Putamen (tissue), 1 donor: ENCODE results near the gene LIPC.
"Not testable (repeated sequence)": the region's sequence is repeated elsewhere in the genome, so short reads cannot be mapped to it uniquely, and the experiment has no call there.

Experiments used
- DNase-seq: peaks from one replicate; pipeline ENCODE4 v3.0.0-alpha.2; 2016; ENCODE audit warnings: low spot score

Gene LIPC

DNA sequence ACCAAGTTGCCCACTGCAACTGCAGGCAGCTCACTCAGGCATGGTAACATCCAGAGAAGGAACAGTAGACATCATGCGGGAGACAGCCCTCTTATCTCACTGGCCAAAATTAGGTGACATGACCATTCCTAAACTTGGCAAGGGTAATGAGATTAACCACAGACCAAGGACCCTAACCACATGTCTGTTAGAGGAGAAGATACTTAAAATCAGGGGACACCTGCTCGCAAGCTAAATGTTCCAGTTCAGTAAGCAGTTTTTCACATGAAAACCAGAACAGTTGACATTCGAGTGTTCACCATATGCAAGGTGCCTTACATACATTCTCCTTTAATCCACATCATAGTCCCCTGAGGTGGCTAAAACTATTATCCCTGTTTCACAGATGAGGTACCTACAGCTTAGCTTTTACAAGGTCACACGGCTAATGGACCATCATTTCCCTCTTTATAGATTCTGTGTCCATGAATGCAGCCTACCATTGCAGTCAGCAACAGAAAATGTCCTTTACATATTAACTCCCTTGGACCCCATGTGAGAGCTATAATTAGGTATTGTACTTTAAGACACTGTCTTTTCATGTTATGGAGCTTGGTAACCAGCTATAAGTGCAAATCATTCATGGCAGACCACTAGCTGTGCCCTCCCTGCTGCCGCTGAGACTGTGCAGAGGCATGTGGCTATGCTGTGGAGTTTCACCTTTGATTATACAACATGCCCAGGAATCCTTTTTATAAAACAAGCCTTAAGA is 154.1 kb downstream of the LIPC start:
- no peak for DNase-seq

DNA sequence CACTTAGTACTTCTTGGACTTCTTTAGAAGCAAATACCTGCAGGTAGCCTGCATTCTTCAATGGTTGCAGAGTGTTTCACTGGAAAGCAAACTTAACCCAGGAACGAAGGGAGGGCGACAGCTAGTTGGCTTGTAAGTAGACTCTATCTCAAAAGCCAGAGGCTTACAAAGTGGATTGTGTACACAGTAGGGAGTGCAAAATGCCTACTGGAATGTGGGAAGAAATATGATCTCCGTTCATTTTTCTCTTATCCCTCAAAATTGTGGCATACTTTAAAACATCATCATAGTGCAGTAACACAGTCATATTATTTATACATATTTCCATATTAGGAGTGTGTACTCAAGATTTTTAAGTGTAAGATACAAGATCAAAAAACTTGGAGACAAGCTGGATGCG is 155.7 kb downstream of the LIPC start:
- DNase-seq = no peak

DNA sequence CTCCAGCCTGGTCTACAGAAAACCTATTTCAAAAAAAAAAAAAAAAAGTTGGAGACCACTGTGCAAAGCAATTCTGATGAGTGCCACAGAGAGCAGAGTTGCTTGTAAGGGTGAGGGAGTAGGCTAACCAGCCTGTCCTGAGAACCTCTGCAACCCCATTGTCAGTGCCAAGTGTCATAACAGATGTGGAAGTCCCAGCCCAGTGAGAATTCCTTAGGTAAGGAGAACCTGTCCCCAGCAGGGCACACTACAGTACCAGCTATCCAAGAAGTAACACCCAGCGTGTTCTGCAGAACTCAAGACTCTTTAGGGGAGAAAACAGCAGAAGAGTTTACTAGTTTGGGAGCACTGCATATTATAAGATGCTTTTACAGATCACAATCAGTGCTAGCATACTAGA is 156.3 kb downstream of the LIPC start:
- no peak for DNase-seq

DNA sequence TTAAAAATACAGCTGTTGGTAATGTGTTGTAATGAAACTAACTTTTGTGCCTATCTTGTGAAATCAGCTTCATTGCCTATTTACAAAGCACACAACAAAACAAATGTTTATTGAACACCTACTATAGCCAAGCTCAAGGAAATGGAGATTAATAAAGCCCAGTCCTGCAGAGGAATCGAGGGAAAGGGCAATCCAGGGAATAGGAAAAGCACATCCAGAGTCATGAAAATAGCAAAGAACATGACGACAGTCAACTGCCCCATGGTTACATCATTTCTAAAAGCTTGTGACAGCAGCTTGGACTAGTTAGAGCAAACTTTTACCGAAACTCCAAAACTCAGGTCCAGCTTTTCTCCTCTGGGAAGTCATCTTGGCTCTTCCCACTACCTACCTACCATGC is 157.3 kb downstream of the LIPC start:
- no peak for DNase-seq

DNA sequence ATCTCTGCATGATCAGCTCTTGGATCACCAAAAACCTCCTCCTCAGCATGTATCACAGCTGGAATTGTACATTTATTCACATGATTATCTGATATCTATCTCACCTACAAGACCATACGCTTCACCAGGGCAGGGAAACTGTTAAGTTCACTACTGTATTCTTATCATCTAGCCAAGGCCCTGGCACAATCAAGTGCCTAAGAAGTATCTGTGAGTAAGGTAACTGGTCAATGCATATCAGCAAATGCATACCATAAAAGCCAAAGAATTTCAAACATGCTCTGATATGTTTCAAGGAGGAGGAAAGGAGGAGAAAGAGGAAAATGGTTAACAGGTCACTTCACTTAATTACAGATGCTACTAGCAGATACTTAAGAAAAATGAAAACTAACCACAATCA is 158.4 kb downstream of the LIPC start:
- no peak for DNase-seq

DNA sequence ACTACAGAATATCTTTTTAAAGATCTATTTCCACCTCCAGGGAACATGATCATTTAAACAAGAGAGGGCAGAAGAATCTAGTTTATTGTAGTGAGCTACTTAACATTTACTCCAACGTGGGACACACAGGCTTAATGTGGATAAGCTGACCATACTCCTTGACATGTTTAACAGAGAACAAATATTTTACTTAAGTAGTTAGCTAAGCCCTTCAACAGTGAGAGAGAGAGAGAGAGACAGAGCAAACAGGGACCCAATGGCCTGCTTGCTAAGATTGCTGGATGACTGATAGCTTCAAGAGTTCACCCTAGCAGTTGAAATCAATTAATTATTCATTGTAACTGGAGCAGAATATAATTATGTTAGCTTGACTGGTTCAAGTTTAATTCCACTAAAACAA is 159.1 kb downstream of the LIPC start:
- DNase-seq = no peak

DNA sequence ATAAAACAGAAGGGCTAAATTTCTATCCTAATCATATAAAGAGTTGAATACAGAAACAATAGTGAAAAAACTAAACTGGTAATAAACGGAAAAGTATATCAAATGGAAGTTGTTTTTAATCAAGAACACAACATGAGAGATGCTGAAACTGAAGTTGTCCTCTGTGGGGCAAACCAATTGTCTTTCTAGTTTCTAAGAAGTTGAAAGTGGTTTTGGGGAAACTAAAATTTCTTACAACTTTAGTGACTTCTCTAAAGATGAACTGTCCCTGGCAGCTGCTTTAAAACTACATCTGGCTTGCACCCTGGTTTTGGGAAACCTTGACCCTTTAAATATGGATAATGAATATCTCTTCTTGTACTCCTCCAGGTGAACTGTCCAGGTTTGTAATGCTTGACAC is 162.1 kb downstream of the LIPC start:
- DNase-seq = no peak

DNA sequence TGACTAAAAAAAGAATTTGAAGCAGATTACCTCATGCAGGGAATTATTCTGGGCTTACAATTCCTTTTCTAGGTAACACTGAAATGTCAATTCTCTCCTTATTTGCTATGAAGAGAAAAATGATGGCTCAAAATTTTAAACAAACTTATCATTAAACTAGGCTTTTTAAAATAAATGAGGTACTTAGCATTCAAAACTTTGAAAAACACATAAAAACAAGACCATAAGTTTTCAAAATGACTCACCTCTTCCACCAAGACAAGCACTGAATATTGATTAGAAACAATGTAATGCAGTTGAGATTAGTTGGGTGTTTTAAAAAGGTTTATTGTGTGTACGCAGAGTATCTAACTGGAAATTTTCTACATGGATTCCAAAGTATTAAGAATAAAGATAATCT is 163.1 kb downstream of the LIPC start:
- DNase-seq = no peak

DNA sequence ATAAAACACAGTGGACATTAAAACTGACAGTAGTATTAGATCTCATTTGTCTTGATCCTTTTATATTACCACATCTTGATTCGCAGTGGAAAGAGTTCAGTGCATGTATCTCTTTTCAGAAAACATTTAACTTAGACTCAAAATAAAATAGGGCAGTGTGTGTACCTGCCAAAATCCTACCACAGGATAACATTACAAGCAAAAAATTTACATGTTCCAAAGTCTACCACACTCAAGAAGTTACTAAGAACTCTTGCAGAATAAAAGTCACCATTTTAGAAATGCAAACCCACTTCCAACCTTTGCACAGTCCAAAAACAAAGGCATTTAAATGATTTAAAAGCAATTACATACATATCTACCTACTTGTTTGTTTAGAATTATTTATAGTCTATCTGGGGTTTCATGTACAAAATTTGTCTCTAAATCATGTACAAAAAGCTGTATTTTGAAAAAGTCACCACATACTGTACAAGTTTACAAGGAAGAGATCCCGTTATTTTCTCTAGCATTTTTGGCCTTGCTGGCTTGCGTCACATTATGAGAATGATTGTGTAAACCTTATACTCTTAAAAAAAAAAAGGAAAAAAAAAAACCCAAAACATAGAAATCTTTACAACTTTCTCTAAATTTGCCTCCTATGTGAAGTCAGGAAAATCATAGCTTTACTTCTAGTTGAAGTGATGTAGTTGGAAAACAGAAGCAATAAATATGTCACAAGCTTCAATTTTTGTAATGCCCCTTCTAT is 163.9 kb downstream of the LIPC start:
- no peak for DNase-seq

DNA sequence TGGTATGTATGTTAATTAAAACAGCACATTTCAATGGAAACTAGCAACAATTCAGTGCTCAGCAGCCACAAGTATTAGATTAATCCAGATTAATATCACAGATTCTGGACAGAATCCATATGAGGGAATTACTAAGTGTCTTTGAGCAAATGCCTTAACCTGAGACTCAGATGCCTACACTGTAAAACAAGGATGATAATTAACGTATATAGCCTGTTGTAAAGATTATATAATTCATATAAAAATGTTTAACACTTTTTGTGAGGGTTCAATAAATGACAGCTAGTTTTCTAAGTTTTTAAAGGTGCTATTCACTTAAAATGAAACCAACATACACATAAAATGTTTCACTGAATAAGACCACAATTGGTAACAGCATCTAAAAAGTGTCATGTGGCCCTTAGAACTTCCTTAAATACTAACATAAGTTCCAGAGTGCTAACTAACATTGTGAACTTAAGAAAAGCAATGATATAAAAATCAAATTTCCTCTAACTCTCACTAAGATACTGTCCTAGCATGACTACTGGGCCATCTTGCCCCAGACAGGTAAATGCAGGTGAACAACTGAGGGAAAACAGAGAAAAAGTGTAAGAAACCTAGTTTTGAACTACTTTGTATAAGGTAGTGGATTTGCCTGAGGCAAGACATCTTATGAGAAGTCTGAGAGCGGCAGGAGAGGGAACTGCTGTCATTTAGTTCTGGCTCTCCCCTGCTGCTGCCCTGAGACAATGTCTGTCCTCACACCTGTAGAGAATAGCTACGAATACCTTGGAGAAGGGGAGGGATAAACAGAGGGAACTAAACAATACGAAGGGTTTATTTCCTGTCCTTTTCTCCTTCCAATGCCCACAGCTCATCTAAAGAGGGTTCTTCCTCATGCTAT is 166.4 kb downstream of the LIPC start:
- DNase-seq = no peak

DNA sequence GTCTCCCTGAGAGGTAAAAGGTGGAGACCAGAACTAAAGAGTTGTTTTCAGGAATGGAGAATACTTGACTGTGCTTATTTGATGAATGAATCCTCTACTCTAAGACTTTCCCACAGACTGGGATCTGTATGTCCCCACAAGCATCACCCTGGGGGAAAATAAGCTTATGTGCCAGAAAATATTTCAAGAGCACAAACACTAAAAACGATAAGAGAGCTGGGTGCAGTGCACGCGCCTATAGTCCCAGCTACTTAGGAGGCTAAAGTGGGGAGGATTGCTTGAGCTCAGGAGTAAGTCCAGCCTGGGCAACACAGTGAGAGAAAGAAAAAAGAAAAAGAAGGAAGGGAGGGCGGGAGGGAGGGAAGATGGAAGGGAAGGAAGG is 167.0 kb downstream of the LIPC start:
- DNase-seq = no peak

DNA sequence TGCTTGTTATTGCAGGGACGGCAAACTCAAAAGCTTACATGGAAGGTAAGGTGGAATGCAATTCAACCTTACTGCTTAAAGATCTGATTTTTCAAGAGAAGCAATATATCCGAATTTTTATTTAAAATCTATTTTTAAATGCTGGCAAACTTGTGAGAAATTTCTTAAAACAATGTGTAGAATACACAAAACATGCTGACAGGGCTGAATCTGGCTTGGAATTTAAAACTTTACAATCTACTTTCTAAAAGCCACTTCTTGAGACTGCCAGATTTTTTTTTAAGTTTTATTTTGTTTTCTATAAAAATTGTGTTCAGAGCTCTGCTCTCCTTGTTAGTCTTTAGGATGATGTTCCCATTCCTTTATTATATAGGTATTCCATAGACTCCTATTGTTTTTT is 171.0 kb downstream of the LIPC start:
- DNase-seq = no peak

DNA sequence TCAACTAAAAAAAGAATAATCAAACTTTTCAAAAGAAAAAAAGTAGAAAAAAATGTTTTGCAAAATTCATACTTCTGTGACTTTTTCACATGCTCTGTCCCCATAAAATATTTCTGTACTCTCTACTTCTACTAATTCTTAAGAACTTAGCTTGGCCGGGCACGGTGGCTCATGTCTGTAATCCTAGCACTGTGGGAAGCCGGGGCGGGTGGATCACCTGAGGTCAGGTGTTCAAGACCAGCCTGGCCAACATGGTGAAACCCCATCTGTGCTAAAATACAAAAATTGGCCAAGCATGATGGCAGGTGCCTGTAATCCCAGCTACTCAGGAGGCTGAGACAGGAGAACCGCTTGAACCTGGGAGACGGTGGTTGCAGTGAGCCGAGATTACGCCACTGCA is 172.1 kb downstream of the LIPC start:
- not testable (repeated sequence) for DNase-seq

DNA sequence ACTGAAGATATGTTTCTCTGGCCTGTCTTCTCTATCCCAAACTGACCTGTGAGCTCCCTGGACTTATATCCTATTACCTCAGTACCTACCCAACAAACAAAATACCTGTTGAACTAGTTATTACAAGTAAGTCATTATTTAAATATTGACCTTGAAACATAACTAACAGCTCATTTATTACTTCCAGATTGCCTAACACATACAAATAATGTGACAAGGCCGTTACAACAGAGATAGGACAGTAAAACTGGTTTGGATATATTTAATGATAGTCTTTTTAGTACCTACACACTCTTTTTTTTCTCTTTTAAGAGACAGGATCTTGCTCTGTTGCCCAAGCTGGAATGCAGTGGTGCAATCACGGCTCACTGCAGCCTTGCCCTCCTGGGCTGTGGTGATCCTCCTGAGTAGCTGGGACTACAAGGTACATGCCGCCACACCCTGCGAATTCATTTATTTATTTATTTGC is 172.7 kb downstream of the LIPC start:
- DNase-seq = no peak

DNA sequence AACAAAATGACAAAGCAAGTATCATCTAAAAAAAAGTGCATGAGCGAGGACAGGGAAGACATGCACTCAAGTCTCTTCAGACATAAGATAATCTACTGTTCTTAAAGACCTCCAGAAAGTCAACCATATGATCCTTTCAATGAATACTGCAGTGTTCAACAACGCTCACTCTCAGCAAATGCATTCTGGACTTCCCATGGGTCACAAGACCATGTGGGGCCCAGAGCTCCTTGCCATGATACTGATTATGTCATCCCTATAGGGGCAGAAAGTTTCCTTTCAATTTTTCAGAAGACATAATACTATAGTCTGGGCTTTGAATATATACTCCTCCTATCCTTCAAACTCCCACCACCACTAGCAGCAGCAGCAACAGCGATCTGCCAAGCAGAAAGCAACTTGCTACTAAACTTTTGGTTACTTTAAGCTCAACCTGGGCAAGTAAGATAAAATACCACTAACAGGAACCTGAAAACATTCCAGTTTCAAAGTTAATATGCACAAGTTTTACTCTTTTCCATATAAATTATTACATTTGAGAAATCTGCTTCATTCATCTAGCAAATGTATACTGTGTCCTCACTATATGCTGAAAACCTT is 174.2 kb downstream of the LIPC start:
- no peak for DNase-seq

DNA sequence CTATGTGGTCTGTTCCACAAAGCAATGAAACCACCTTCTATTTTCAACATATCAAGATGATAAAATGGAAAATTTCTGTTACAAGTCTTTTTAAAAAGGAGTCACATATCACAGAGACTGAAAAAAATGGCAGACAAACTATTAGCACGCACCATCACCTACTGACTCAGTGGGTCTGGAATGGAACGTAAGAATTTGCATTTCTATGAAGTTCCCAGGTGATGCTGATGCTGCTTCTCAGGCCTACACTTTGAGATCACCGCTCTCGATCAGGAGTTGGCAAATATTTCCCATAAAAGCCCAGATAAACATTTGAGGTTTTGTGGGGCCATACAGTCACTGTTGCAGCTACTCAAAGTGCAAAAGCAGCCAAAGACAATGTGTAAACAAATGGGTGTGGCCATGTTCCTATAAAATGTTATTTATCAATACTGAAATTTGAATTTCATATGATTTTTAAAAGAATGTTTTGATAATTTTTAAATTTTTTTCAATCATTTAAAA is 174.8 kb downstream of the LIPC start:
- DNase-seq = no peak

DNA sequence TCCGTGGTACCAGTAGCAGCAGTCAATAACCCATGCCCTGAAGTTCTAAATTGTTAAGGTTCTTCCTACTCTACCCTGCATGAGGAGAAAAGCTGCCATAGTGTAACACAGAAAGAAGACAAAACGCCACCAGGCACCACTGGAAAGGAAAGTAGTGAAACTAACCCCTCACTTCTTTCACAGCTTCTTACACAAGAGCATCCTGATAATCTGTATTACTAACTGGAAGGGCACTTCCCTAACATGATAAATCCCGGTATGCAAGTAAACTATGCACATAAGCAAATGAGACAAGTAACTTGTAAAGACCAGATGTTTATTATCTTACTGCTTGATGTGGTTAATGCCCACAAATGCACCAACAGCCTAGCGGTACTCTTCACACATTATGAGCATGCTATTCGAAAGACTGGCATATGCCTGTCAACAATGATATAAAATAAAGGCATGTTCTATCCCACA is 176.4 kb downstream of the LIPC start:
- DNase-seq = no peak

DNA sequence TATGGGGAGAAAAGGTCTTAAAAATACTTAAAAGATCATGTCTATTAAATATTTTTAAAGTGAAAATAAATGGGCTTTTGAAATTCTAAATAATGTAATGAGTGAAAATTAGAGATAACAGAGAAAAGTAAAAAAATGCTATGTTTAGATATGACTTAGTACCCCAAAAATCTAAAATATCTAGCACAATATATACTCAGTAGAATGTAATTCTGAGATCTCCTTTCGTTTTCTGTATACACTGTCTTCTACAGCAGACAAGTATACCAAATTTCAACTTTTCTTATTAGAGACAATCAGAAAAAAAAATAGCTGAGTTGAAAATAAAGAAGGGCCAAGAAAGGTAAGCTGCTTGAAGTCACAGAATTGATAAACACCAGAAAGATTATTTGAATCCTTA is 176.9 kb downstream of the LIPC start:
- DNase-seq = no peak

DNA sequence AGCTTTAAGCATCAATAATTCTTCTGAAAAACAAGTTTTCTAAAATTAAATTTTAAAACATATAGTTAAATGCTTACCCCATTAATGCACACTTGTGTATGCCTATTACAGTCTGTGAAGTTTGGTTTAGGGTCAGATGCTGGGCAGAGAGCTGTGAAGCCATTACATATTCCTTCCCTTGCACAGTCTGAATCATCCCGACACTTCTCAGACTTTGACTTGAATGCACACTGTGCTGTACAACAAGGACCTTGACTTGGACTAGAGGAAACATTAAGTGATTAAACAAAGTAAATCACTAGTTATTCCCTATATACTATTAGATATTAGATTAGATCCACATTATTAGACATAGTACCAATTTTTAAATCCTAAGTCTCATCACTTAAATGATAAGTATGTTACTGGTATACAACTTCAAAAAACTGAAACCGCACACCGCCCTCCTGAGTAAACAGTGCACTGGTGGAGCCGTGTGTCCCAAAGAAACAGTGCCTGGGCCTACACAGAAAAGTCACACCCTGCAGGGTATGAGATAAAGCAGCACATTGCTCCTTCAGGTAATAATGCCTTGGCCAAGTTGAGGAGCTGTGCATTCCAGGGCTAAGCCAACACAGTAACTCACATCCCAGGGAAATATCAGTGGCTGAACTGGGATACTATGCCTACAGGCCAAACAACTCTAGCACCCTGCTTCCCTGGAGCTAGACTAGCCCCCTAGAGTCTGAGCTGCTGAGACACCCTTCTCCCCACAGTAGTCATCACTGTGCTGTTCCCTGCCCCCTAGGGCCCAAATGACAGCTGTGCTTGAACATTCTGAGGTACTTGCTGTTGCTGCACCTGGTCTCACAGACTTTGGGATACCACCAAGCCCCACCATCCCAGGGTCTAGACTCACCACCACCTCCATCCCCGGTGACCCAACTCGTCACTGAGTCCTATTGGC is 180.2 kb downstream of the LIPC start:
- no peak for DNase-seq

DNA sequence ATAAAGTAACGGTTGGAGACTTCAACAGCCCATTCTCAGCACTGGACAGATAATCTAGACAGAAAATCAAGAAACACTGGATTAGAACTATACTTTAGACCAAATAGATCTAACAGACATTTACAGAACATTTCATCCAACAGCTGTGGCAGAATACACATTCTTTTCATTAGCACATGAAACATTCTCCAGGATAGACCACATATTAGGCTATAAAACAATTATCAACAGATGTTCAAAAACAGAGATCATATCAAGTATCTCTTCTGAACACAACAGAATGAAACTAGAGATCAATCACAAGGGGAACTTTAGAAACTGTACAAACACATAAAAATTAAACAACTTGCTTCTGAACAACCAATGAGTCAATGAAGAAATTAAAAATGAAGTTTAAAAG is 184.4 kb downstream of the LIPC start:
- no peak for DNase-seq
